Erythroblast (primary cell): ENCODE measurements around the gene GPR37L1.

Source experiments
- GATA1 ChIP-seq: IDR thresholded peaks from 2 replicates; pipeline ENCODE4 v1.6.1; 2011; ENCODE audit warnings: low read depth, mild to moderate bottlenecking, control low read depth, low read length, moderate library complexity
- POLR2A ChIP-seq: IDR thresholded peaks from 2 replicates; pipeline ENCODE4 v1.6.1; 2011; ENCODE audit warnings: mild to moderate bottlenecking, low read length

DNA sequence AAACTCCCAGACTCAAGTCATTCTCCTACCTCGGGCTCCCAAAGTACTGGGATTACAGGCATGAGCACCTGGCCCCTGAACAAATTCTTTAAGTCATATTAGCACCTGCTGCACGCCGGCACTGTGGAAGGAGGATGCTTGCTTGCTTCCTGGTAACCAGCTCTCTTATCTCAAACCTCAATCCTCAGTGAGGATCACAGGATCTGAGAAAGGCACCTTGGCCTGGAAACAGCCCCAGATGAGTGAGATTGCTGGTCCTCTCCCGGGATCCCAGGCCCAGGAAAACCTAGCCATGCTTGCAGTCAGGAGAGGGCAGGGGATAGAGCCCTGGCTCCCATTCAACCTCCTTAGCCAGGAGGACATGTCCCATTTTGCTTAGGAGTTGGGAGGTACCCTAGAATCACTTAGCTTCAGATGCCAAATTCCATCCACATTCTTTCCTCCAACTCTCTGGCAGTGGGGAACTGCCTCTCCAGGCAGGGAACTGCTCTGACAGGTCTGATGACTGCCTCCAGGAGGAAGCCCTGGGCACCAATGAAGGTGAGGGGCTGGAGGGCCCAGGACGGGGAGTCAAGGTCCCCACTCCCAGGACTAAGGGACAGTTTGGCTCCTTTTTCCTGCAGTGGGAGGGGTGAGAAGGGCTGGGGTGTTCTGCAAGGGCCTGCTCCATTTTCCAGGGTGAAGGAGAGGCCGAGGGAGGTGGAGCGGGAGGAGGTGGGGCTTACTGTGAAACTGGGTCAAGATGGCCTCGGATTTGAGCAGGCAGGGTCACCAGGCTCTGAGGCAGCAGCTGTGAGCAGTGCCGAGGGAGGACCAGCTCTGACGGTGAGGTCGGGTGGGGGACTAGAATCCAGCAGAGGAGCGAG, 9.5 kb downstream of the GPR37L1 start:
- TF ChIP-seq POLR2A (no peak), GATA1 (no peak)
